ENCODE results near the gene TSC22D4. TPM values are rescaled to one million over a fixed set of nuclear protein-coding genes. Genes with fewer than 3 reads are reported as not detected.

TSC22D4 gene
- polyA plus RNA-seq, 4 donors: 31.7 to 57.9 (median 49.6) TPM

- DNase-seq (peak; percentile 60 to 91), FAIRE-seq (no peak)
- Histone ChIP-seq H3K27me3 (ENCODE audit: control insufficient read depth in 3 of 3, insufficient read depth in 3 of 3, low read length in 3 of 3) (no peaks in the 10 kb centered on the region), H3K9me3 (ENCODE audit: control insufficient read depth in 2 of 2, insufficient read depth in 1 of 2, low read depth in 1 of 2, low read length in 1 of 2) (no peaks in the 10 kb centered on the region), H3K4me1 (ENCODE audit: control insufficient read depth in 3 of 3, insufficient read depth in 2 of 3, low read depth in 1 of 3, low read length in 2 of 3) (peaks cover 0 to 13% (median 4%) of the 10 kb centered on the region in 3 donors), H3K27ac (ENCODE audit: low read depth in 1 of 3, low read length in 2 of 3) (peak overlapping the region in 1 of 3 donors; percentile 14), H3K4me3 (ENCODE audit: low read depth in 1 of 3, low read length in 3 of 3) (peak overlapping the region; percentile 45 to 78 (median 54)), H3K36me3 (ENCODE audit: control insufficient read depth in 3 of 3, insufficient read depth in 2 of 3, low read depth in 1 of 3, low read length in 3 of 3) (no peaks in the 10 kb centered on the region)
- WGBS, 3 donors: 0 to 1% (median 1%) methylated on average over 27 to 79 of the region's 79 CpGs
Measured at GRCh38 chr7:100483090-100483721, 4.2 kb upstream of the TSC22D4 start.

- 21 to 38% (median 27%) methylated on average over 14 of the region's 14 CpGs for WGBS, 3 donors
- DNase-seq: no peak
- no peaks in the 10 kb centered on the region for H3K27me3 ChIP-seq (ENCODE audit: control insufficient read depth in 3 of 3, insufficient read depth in 3 of 3, low read length in 3 of 3)
- no peaks in the 10 kb centered on the region for H3K36me3 ChIP-seq (ENCODE audit: control insufficient read depth in 3 of 3, insufficient read depth in 2 of 3, low read depth in 1 of 3, low read length in 3 of 3)
- H3K4me3 ChIP-seq (ENCODE audit: low read depth in 1 of 3, low read length in 3 of 3): peak overlapping the region; percentile 45 to 78 (median 54)
- H3K27ac ChIP-seq (ENCODE audit: low read depth in 1 of 3, low read length in 2 of 3): peak overlapping the region in 1 of 3 donors; percentile 14
- no peak for FAIRE-seq
- peaks cover 0 to 13% (median 4%) of the 10 kb centered on the region in 3 donors for H3K4me1 ChIP-seq (ENCODE audit: control insufficient read depth in 3 of 3, insufficient read depth in 2 of 3, low read depth in 1 of 3, low read length in 2 of 3)
- no peaks in the 10 kb centered on the region for H3K9me3 ChIP-seq (ENCODE audit: control insufficient read depth in 2 of 2, insufficient read depth in 1 of 2, low read depth in 1 of 2, low read length in 1 of 2)
Measured at GRCh38 chr7:100482728-100483089, 3.7 kb upstream of the TSC22D4 start.

- Histone ChIP-seq H3K27me3 (ENCODE audit: control insufficient read depth in 3 of 3, insufficient read depth in 3 of 3, low read length in 3 of 3) (no peaks in the 10 kb centered on the region), H3K36me3 (ENCODE audit: control insufficient read depth in 3 of 3, insufficient read depth in 2 of 3, low read depth in 1 of 3, low read length in 3 of 3) (peaks cover 0 to 8% (median 0%) of the 10 kb centered on the region in 3 donors), H3K4me1 (ENCODE audit: control insufficient read depth in 3 of 3, insufficient read depth in 2 of 3, low read depth in 1 of 3, low read length in 2 of 3) (peaks cover 0 to 23% (median 8%) of the 10 kb centered on the region in 3 donors), H3K9me3 (ENCODE audit: control insufficient read depth in 2 of 2, insufficient read depth in 1 of 2, low read depth in 1 of 2, low read length in 1 of 2) (no peaks in the 10 kb centered on the region), H3K27ac (ENCODE audit: low read depth in 1 of 3, low read length in 2 of 3) (no peak overlapping the region), H3K4me3 (ENCODE audit: low read depth in 1 of 3, low read length in 3 of 3) (no peak overlapping the region)
- FAIRE-seq (no peak), DNase-seq (no peak)
- 72 to 100% (median 91%) methylated on average over 1 of the region's 1 CpG for WGBS, 3 donors
Measured at GRCh38 chr7:100481466-100481865, 2.5 kb upstream of the TSC22D4 start.

GRCh38 chr7:100477871-100478267, 1.1 kb downstream of the TSC22D4 start:
- Histone ChIP-seq H3K4me3 (ENCODE audit: low read depth in 1 of 3, low read length in 3 of 3) (peak overlapping the region; percentile 92 to 99 (median 96)), H3K27me3 (ENCODE audit: control insufficient read depth in 3 of 3, insufficient read depth in 3 of 3, low read length in 3 of 3) (no peaks in the 10 kb centered on the region), H3K36me3 (ENCODE audit: control insufficient read depth in 3 of 3, insufficient read depth in 2 of 3, low read depth in 1 of 3, low read length in 3 of 3) (peaks cover 0 to 40% (median 7%) of the 10 kb centered on the region in 3 donors), H3K9me3 (ENCODE audit: control insufficient read depth in 2 of 2, insufficient read depth in 1 of 2, low read depth in 1 of 2, low read length in 1 of 2) (no peaks in the 10 kb centered on the region), H3K27ac (ENCODE audit: low read depth in 1 of 3, low read length in 2 of 3) (peak overlapping the region in 2 of 3 donors; percentile 93 to 95), H3K4me1 (ENCODE audit: control insufficient read depth in 3 of 3, insufficient read depth in 2 of 3, low read depth in 1 of 3, low read length in 2 of 3) (peaks cover 0 to 36% (median 16%) of the 10 kb centered on the region in 3 donors)
- FAIRE-seq (no peak), DNase-seq (no peak)
- WGBS, 3 donors: 0 to 1% (median 0%) methylated on average over 12 to 16 of the region's 16 CpGs

GRCh38 chr7:100476903-100477870, 1.8 kb downstream of the TSC22D4 start:
- FAIRE-seq (no peak), DNase-seq (peak in 1 of 2 donors; percentile 63)
- Histone ChIP-seq H3K27me3 (ENCODE audit: control insufficient read depth in 3 of 3, insufficient read depth in 3 of 3, low read length in 3 of 3) (no peaks in the 10 kb centered on the region), H3K27ac (ENCODE audit: low read depth in 1 of 3, low read length in 2 of 3) (peak overlapping the region in 1 of 3 donors; percentile 56), H3K9me3 (ENCODE audit: control insufficient read depth in 2 of 2, insufficient read depth in 1 of 2, low read depth in 1 of 2, low read length in 1 of 2) (no peaks in the 10 kb centered on the region), H3K36me3 (ENCODE audit: control insufficient read depth in 3 of 3, insufficient read depth in 2 of 3, low read depth in 1 of 3, low read length in 3 of 3) (peaks cover under 1 to 47% (median 7%) of the 10 kb centered on the region in 3 donors), H3K4me1 (ENCODE audit: control insufficient read depth in 3 of 3, insufficient read depth in 2 of 3, low read depth in 1 of 3, low read length in 2 of 3) (peaks cover 2 to 32% (median 19%) of the 10 kb centered on the region in 3 donors), H3K4me3 (ENCODE audit: low read depth in 1 of 3, low read length in 3 of 3) (peak overlapping the region; percentile 92 to 99 (median 96))
- whole genome bisulfite sequencing, 3 donors: 9 to 11% (median 9%) methylated on average over 25 to 30 of the region's 30 CpGs

- Histone ChIP-seq H3K4me1 (ENCODE audit: control insufficient read depth in 3 of 3, insufficient read depth in 2 of 3, low read depth in 1 of 3, low read length in 2 of 3) (peaks cover 2 to 32% (median 19%) of the 10 kb centered on the region in 3 donors), H3K27me3 (ENCODE audit: control insufficient read depth in 3 of 3, insufficient read depth in 3 of 3, low read length in 3 of 3) (no peaks in the 10 kb centered on the region), H3K27ac (ENCODE audit: low read depth in 1 of 3, low read length in 2 of 3) (peak overlapping the region in 2 of 3 donors; percentile 2 to 19), H3K36me3 (ENCODE audit: control insufficient read depth in 3 of 3, insufficient read depth in 2 of 3, low read depth in 1 of 3, low read length in 3 of 3) (peaks cover 3 to 56% (median 7%) of the 10 kb centered on the region in 3 donors), H3K4me3 (ENCODE audit: low read depth in 1 of 3, low read length in 3 of 3) (peak overlapping the region in 2 of 3 donors; percentile 92 to 96), H3K9me3 (ENCODE audit: control insufficient read depth in 2 of 2, insufficient read depth in 1 of 2, low read depth in 1 of 2, low read length in 1 of 2) (no peaks in the 10 kb centered on the region)
- DNase-seq: no peak
- WGBS, 3 donors: 25 to 52% (median 41%) methylated on average over 6 of the region's 6 CpGs
- no peak for FAIRE-seq
Measured at GRCh38 chr7:100476101-100476780, 2.8 kb downstream of the TSC22D4 start.

- FAIRE-seq (no peak), DNase-seq (peak in 1 of 2 donors; percentile 58)
- Histone ChIP-seq H3K36me3 (ENCODE audit: control insufficient read depth in 3 of 3, insufficient read depth in 2 of 3, low read depth in 1 of 3, low read length in 3 of 3) (peaks cover 3 to 62% (median 7%) of the 10 kb centered on the region in 3 donors), H3K9me3 (ENCODE audit: control insufficient read depth in 2 of 2, insufficient read depth in 1 of 2, low read depth in 1 of 2, low read length in 1 of 2) (no peaks in the 10 kb centered on the region), H3K4me1 (ENCODE audit: control insufficient read depth in 3 of 3, insufficient read depth in 2 of 3, low read depth in 1 of 3, low read length in 2 of 3) (peaks cover 2 to 32% (median 19%) of the 10 kb centered on the region in 3 donors), H3K4me3 (ENCODE audit: low read depth in 1 of 3, low read length in 3 of 3) (peak overlapping the region in 1 of 3 donors; percentile 8), H3K27me3 (ENCODE audit: control insufficient read depth in 3 of 3, insufficient read depth in 3 of 3, low read length in 3 of 3) (no peaks in the 10 kb centered on the region), H3K27ac (ENCODE audit: low read depth in 1 of 3, low read length in 2 of 3) (peak overlapping the region; percentile 2 to 19 (median 14))
- 42 to 62% (median 56%) methylated on average over 9 of the region's 9 CpGs for WGBS, 3 donors
Measured at GRCh38 chr7:100475549-100475948, 3.5 kb downstream of the TSC22D4 start.
